GM19035 (cell line): ENCODE results near the gene SLC25A38.
"Not testable (repeated sequence)": the region's sequence is repeated elsewhere in the genome, so short reads cannot be mapped to it uniquely, and the experiment has no call there.

ENCODE experiments used
- ATAC-seq: cut with Tn5 transposase; IDR thresholded peaks from one replicate; pipeline ENCODE4 v1.9.1; 2021; ENCODE audit not compliant: unreplicated experiment

SLC25A38 gene

DNA sequence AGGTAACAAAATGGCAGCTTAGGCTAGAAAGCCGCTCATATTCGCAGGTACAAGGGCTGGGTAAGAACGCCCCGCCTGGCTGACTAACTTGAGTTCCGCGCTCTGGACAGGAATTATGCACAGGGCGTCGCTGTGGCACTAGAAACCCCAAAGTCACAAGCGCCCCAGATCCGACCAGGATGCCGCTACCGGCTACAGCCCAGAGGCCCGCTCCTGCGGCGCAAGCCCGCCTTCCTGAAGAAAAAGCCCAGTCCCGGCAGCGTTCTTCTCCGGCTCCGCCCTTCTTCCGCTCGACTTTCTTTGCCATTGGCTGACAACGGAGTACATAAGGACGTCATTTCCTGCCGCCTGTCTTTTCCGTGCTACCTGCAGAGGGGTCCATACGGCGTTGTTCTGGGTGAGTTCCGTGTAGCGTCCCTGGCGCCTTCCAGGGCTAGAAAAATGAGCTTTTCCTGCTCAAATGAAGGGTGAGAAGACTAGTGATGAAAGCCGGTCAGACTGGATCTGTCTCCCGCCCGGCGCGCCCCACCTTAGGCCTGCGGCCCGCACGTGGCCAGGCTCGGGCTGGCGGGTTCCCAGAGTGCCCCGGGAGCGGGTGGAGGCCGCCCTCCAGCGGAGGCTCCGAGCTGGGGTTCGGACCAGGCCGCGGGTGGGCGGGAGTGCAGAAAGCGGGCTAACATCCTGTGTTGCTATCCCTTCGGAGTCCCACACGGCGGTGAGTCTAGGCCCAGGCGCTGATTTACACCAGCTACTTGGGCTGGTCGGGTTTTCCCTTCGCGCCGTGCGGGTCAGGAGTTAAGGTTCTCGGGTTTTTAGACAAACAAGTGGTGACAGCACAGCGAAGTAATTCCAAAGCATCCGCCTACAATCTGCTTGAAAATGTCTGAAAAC, 23.4 kb downstream of the SLC25A38 start, which contains the start of gene RPSA:
RPSA (plus strand) TSS at position 353 of the 891 bp plus-strand sequence. CDS start 934 bp downstream, outside the sequence.
- ATAC-seq = peak; percentile 92

DNA sequence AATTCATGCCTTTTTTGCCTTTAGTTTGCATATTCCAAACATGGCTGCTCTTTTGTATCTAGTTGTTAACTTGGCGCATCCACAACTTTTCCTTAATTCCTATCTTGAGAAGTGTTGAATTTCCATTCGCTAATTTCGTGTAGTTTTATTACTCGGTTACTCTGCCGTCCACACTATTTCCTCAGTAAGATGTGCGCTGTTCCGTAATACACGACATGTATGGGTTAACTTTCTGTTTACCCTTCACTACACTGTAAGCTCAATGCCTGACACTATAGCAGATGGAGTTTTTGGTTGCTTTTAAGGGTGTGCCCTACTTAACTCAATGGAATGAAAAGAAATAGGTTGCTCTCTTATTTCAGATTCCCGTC, 24.1 kb downstream of the SLC25A38 start:
- ATAC-seq = no peak

DNA sequence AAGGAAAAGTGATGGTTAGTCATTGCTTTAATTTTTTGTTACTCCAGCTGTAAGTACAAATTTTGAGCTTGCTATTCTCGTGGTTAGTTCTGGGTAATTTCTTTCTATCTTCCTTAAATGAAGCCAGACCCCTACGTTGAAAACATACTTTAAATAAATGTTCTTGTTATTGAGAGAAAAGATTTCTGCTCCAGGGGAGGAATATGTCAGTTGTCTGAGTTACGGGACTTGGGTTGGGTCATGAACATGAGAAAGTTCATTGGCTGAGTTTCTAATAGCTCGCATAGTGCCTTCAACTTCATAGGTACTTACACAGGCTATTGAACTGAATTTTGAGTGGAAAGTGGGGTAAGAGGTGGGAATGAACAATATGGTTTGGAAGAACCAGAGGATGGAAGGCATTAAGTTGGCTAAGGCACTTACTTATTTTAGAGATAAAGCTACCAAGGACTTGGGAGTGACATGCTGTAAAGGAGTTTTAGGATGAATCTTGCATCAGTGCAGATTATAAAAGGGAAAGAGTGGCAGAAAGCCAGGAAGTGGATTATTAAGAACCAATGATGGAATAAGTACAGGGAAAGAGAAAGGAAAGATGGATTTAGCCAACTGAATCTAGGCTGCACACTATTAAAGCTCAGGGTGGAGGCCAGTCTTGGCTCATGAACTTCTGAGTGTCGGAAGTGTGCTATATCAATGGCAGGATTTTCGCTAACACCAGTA, 24.8 kb downstream of the SLC25A38 start:
- no peak for ATAC-seq

DNA sequence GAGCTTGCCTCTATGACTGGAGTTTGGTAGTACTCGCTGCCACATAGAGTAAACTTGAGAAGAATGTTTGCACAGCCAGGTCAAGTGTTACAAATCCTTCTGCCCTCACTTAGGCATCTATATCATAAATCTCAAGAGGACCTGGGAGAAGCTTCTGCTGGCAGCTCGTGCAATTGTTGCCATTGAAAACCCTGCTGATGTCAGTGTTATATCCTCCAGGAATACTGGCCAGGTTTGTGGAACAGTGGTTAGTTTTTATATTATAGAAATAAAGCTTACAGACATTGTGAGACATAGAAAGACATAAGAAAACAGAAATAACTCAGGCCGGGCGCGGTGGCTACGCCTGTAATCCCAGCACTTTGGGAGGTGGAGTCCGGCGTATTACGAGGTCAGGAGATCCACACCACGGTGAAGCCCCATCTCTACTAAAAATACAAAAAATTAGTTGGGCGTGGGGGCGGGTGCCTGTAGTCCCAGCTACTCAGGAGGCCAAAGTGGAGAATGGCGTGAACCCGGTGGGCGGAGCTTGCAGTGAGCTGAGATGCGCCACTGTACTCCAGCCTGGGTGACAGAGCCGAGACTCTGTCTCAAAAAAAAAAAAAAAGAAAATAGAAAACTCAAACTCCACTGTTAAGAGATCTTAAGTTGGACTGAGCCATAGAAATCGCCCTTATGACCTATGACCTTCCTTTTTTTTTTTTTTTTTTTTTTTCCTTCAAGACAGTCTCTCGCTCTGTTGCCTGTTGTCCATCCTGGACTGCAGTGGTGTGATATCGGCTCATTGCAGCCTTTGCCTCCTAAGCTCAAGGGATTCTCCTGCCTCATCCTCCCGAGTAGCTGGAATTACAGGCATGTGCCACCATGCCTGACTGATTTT, 25.6 kb downstream of the SLC25A38 start:
- ATAC-seq = no peak

DNA sequence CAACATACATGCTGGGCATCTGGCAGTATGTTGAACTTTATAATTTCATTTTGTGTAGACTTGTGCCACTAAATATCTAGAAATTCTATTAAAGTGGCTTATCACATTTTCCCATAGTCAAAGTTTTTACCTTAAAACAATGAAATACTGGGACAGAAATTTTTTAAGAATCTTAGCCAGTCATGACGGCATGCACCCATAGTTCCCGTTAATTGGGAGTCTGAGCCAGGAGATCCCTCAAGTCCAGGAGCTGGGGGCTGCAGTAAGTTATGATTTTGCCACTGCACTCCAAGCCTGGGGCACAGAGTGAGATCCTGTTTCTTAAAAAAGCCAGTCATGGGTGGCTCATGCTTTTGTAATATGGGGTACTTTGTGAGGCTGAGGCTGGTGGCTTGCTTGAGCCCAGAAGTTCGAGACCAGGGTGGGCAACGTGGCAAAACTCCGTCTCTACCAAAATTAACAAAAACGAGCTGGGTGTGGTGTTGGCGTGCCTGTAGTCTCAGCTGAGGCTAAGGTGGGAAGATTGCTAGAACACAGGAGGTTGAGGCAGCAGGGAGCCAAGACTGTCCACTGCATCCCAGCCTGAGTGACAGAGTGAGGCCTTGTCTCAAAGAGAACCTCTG, 26.5 kb downstream of the SLC25A38 start:
- no peak for ATAC-seq

DNA sequence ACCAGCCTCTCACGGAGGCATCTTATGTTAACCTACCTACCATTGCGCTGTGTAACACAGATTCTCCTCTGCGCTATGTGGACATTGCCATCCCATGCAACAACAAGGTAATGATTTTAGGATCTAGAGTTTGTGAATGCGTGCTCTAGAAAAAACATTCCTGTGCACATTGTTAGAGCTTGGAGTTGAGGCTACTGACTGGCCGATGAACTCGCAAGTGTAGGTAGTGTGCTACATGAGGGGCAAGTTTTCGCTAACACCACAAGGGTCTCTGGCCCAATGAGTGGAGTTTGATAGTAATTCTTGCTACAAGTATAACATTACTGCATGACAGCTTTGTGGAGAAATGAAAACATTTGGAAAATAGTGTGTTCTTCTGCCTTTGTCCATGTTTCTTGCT, 27.7 kb downstream of the SLC25A38 start:
- ATAC-seq = no peak

DNA sequence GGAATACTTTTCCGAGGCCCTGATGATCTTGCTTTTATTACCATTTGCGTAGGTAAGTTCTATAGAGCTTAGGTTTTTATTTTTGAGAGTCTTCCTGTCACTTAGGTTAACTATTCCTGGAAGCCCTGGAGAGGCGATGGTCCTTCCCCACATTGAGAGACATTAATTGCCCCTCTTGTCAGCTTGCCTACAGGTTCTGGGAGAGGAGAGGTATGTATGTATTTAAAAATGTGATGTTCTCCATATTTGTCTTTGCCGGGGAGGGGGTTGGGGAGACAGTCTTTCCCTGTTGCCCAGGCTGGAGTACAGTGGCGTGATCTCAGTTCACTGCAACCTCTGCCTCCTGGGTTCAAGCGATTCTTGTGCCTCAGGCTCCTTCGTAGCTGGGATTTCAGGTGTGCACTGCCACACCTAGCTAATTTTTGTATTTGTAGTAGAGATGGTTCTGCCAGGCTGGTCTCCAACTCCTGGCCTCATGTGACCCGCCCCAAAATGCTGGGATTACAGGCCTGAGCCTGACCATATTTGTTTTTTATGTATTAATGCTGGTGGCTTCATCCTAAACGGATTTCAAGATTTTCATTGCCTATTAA, 29.6 kb downstream of the SLC25A38 start:
- ATAC-seq = no peak

DNA sequence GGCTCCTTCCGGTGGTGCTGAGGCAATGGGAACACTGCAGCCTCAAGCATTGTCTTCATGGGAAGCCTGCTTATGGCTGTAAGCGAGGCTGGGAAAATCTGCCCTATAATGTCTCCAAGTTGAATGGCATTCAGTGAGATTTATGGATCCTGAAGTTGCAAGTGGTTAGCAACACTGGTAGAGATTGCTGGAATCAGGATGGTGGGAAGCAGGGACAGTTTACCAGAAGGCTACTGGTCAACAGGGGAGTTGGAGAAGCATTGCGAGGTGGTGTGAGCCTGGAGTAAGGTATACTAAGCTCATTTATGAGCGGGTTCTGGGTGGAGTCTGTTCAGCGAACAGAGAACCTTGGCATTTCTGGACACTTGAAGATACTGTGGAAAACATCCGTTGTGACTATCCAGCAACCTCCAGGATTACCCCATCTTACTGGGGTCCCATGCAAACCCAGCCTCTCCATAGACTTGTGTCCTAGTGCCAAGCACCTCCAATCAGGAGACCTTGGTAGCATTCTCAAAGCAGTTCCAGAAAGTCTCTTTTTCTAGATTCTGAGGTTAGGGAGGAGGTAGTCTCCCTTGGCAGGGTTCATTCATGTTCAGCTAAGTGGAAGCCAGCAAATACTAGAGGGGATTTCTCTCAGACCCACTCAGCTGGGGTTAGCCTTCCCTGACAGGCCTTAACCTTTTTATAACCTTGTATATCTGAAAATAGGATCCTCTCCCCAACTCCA, 30.7 kb downstream of the SLC25A38 start:
- no peak for ATAC-seq

DNA sequence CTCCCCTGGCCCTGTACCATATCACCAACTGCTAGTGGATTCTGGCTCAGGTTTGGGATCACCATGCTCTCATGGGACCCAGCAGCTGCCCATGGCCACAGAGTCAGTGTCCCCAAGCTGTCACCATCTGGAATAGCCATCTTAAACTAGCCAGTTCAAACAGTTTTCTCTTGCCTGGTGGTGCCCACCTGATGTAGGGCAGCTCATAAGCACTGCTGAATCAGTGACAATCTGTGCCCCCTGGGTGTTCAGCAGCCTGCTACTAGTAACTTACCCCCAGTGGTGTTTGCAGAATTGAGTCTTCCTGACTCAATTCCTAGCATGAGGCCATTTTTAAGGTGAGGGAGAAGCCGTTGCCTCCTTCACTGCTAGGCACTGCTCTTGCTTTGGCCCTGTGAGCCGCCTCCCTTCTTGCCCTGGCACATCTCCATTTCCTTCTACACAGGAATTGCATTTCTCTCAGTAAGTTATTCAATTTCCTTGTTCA, 31.3 kb downstream of the SLC25A38 start:
- no peak for ATAC-seq

DNA sequence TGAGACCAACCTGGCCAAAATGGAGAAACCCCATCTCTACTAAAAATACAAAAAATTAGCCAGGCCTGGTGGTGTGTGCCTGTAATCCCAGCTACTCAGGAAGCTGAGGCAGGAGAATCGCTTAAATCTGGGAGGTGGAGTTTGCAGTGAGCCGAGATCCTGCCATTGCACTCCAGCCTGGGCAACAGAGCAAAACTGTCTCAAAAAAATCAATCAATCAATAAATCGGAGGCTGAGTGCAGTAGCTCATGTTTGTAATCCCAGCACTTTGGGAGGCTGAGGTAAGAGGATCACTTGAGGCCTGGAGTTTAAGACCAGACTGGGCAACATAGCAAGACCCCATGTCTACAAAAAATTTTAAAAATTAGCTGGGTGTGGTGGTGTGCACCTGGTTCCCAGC, 32.1 kb downstream of the SLC25A38 start:
- ATAC-seq = not testable (repeated sequence)

DNA sequence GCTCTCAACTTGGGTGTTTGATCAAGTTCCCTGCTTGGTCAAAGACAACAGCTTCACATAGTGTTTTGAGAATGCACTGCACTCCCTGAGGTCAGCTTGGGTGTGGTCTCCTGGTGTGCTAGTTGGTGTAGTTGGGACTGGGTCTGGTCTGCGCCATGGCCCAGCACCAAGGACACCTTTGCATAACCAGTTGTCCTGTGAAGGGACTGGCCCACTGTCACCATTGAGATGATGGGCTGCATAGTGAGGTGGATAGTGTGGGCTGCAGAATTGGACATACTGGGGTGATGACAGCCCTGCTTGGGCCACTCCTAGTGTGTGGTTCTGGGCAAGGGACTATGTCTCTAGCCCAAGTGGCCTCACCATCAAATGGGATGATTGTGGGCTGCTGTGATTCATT, 32.8 kb downstream of the SLC25A38 start:
- ATAC-seq = no peak

DNA sequence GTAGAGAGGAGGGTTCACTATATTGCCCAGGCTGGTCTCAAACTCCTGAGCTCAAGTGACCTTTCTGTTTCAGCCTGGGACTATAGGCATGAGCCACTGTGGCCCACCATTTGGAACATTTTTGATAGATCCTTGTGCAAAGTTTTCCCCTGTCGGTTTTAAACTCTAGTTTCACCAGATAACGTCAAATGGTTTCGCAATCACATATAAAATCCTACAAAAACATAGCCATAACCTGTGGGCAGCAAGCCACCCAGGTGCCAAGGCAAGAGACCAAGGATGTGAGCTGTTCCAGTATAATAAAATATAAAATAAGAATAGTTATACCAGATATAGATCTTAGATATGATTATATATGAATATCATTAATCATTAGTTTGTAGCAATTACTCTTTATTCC, 33.8 kb downstream of the SLC25A38 start:
- not testable (repeated sequence) for ATAC-seq

DNA sequence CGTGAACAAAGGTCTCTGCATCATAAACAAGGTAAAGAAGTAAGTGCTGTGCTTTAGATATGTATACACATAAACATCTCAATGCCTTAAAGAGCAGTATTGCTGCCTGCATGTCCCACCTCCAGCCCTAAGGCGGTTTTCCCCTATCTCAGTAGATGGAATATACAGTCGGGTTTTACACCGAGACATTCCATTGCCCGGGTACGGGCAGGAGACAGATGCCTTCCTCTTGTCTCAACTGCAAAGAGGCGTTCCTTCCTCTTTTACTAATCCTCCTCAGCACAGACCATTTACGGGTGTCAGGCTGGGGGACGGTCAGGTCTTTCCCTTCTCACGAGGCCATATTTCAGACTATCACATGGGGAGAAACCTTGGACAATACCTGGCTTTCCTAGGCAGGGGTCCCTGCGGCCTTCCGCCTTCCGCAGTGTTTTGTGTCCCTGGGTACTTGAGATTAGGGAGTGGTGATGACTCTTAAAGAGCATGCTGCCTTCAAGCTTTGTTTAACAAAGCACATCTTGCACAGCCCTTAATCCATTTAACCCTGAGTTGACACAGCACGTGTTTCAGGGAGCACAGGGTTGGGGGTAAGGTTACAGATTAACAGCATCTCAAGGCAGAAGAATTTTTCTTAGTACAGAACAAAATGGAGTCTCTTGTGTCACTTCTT, 35.5 kb downstream of the SLC25A38 start:
- ATAC-seq = not testable (repeated sequence)

DNA sequence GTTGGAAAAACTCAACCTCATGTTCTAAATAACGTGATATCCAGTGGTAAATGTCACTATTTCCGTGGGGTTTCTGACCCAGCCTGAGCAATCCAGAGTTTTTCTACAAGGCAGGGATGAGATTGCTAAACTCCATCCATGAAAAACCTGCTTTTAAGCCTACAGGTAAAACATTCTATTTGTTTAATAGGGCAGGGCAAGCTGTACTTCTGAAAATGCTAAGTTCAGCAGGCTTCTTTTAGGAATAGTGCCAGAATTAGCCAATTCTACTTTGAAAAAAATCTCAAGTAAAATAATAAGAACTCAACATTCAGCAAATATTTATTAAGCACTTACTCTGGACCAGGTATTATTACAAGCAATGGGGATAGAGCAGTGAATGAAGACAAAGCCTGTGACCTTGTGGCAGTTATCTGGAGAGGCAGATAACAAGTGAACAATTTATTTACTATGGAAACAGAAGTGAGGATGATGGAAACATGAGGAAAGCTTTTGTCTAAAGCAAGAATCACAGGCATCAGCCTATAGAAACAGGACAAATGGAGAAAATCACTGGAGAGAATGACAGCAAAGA, 36.7 kb downstream of the SLC25A38 start:
- no peak for ATAC-seq

DNA sequence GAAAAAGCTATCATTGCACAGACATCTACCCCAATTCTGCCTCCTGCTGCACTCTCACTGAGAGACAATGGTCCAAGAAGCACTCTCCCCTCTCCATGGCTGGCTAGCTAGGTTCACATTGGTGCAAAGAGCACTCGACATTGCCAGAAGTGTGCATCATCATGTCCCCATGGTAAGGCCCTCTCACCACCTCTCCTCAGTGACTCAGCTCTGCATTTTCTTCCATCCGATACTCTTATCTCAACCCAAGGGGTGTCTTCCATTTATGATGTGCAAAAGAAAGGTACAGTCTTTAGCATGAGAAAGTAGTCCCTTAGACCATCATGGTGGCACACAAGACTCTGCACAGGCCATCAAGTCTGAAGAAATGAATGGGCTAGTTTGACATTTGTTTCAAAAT, 37.4 kb downstream of the SLC25A38 start:
- no peak for ATAC-seq

DNA sequence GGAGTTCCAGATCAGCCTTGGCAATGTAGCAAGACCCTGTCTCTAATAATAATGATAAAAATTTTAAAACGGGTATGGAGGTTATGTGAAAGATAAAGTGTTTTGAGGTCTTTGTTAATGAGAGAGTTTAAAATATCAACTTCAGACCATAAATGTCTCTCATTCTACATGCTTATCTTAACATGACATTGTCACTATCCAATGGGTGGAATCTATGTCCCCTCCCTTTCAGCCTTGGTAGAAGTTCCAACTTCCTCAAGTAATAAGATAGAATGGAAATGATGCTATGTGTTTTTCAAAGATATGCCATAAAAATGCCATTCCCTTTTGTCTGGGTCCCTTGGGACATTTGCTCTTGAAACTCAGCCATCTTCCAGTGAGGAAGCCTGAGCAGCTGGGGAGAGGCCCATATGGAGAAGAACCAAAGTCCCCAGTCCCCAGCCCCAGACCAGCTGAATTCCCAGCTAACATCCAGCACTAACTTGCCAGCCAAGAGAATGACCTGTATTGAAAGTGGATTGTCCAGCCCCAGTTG, 40.3 kb downstream of the SLC25A38 start:
- no peak for ATAC-seq

DNA sequence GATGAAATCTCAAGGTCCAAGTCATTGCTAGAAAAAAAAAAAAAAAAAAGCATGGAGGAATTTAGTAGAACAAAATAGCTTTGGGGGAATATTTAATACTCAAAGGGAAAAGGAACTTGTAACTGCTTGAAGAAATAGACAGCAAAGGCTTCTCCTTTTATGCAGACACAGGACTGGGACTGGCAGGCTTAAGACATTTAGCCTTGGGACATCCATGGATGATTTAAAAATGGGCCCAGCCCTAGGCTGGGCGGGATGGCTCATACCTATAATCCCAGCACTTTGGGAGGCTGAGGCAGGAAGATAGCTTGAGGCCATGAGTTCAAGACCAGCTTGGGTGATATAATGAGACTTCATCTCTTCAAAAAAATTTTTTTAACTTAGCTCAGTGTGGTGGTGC, 43.1 kb downstream of the SLC25A38 start:
- ATAC-seq = no peak

DNA sequence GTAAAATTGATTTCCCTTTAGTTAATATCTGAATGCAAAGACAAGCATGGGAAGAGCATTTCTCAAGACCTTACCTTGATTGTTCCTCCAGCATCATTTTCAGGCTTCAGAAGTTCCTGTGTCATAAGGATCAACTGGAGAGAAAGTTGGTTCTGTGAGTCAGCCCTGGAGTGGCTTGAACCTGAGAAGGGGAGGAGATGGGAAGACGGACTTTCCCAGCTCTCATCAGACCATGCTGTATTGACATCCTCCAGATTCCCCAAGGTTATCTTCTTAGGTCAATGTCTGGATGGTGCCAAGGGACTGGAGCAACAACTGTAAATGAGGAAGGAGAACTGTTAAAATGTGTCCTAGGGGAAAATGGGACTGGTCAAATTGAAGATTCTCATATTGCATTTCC, 44.3 kb downstream of the SLC25A38 start:
- no peak for ATAC-seq
